GM19328 (cell line): Measurements from ENCODE around the gene AIF1.
A peak's percentile ranks its signal among the peaks of the same experiment; 100 is the strongest.
"Not testable (repeated sequence)": the region's sequence is repeated elsewhere in the genome, so short reads cannot be mapped to it uniquely, and the experiment has no call there.

Source experiments
- ATAC-seq: cut with Tn5 transposase; IDR thresholded peaks from one replicate; pipeline ENCODE4 v1.9.1; 2021; ENCODE audit warnings: mild to moderate bottlenecking, moderate library complexity; ENCODE audit not compliant: unreplicated experiment

Gene AIF1

GRCh38 chr6:31580438-31580740, 34.6 kb upstream of the AIF1 start:
- ATAC-seq = no peak

DNA sequence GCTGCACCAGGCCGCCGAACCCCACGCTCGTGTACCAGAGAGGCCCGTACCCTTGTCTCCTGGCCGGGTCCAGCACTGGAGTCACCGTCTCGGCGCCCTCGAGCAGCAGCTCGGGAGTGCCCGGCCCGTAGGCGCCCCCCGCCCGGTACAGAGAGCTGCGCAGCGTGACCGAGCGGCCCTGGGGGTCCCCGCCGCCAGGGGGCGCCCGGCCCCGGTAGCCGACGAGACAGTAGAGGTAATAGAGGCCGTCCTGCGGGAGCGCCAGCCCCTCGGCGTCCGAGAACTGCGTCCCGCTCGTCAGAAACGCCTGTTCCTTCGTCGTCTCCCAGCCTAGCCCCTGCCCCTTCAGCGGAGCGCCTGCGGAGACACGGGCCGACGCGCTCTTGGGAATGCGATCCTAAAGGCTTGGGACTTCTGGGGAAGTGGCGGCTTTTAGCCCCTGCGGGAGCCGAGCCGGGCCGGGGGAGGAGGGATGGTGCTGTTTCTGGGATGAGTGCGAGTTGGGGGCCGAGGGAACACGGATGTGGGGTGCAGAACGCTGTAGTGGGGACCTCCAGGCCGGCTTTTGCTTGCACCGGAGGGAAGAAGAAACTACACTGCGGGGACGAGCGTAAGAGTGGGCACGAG, 34.1 kb upstream of the AIF1 start:
- ATAC-seq = peak; percentile 42

- no peak for ATAC-seq
Measured at GRCh38 chr6:31581434-31582229, 33.4 kb upstream of the AIF1 start.

- ATAC-seq = no peak
Measured at GRCh38 chr6:31582230-31582643, 32.8 kb upstream of the AIF1 start, which contains the start of gene LTB. Gene LTB (minus strand): TSS chr6:31582424. CDS start chr6:31582417, 7 bp downstream.

DNA sequence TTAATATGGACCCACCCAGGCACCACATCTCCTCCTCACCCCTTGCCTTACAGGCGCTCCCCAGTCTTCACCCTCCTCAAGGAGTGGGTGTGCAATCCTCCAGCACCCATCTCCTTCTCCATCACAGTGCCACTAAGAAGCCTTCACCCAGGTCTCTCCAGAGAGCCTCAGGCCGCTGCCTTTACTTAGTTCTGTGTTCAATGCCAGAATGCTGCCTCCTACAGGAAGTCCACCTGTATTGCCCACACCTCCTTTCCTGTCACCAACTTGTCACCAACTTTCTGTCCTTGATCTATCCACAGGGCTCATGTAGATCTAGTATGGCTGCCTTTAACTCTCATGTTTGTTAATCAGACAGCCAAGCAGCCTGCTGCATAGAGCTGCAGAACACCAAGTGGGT, 29.5 kb upstream of the AIF1 start:
- ATAC-seq = no peak

- ATAC-seq = no peak
Measured at GRCh38 chr6:31586008-31586407, 29.0 kb upstream of the AIF1 start, which contains the start of gene LST1. Gene LST1 (plus strand): TSS chr6:31586277. CDS start chr6:31587300, 1,023 bp downstream.

DNA sequence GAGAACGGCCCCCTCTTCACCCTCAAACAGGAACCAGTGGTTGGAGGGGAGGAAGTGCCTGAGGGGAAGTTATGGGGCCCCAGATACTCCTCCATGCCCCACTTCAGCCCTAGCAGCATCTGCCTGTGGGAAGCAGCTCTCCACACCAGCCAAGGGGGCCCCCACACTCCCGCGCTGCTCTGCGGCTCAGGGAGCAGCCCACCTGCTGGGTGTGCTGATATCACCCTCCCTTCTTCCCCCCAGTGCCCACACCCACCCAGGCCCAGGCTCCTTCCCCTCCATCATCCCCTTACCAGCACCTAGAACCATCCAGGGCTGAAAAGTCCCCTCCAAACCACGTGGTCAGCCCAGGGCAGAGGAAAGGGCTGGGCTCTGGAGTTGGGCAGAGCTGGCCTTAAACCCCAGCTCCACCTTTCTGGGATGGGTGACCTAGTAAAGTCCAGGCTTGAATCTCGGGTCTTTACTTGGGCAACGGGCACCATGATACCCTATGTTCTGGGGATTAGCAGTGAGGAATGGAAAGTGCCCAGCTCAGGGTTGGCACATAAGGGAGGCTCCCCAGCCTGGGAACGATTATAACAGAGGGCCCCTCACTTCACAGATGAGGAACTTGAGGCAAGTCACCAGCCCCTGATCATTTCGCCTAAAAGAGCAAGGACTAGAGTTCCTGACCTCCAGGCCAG, 28.3 kb upstream of the AIF1 start:
- no peak for ATAC-seq

DNA sequence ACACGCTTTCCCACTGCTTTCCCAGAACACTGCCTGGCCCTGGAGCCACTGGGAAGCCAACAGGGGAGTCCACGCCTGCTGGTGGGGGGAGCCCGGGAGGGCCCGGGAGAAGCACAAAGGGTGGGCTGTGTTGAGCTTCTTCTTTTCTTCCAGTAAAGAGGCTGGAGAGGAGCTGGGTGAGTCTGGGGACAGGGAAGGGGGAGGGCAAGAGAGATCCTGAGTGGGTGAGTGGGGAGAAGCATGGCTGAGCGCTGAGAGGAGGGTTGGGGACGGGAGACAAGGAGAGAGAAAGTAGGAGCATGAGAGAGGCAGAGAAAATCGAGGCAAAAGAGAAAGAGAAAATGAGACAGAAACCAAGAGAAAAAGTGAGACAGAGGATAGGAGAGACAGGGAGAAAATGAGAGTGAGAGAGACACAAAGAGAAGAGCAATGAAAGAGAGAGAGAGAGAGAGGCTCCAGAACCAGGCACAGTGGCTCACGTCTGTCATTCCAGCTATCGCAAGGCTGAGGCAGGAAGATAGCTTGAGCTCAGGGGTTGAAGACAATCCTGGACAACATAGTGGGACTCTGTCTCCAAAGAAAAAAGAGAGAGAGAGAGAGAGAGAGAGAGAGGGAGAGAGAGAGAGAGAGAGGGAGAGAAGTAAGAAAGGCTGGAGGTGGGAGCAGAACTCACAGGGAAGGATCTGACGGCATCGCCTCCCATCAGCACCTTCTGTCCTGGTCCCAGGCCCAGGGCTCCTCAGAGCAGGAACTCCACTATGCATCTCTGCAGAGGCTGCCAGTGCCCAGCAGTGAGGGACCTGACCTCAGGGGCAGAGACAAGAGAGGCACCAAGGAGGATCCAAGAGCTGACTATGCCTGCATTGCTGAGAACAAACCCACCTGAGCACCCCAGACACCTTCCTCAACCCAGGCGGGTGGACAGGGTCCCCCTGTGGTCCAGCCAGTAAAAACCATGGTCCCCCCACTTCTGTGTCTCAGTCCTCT, 26.9 kb upstream of the AIF1 start:
- ATAC-seq = no peak

- ATAC-seq = no peak
Measured at GRCh38 chr6:31588871-31589650, 26.0 kb upstream of the AIF1 start.

- ATAC-seq = not testable (repeated sequence)
Measured at GRCh38 chr6:31590691-31591090, 24.3 kb upstream of the AIF1 start.

DNA sequence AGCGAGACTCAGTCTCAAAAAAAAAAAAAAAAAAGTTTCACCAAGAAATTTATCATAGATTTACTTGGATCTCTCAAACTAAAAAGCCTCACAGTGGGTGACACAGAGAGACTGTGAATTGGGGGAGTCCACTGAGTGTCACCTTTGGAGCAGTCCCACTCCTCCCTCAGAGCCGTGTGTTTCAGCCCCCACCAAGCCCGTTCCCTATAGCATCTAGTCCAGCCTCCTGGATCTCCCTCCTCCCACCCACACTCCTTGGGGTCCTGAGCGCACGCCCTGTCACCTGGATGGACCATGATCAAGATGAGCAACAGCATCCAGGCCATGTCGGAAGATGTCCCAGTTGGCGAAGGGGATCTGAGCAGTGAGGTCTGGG, 22.6 kb upstream of the AIF1 start:
- ATAC-seq = no peak

GRCh38 chr6:31597006-31597405, 18.0 kb upstream of the AIF1 start:
- ATAC-seq = no peak

GRCh38 chr6:31607317-31607716, 7.7 kb upstream of the AIF1 start:
- no peak for ATAC-seq

- ATAC-seq = no peak
Measured at GRCh38 chr6:31609519-31610406, 5.3 kb upstream of the AIF1 start.

DNA sequence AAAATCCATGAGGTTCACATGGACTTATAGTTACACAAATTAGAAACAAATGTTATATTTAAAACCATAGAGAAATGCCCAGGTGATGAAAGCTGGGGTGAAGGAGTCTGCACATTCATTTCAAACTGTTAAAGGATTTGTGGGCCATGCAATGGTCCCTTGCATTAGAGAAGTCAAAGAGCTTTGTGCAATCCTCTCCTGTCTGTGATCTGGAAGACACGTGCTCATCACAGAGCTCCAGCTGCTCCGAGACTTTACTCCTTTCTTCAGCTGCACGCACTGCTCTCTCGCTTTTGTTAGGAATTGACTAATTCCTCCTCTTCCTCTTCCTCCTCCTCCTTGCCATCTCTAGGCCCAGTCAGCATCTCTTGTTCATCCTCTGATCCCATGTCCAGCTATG, 4.1 kb upstream of the AIF1 start:
- no peak for ATAC-seq

GRCh38 chr6:31614075-31614619, 887 bp upstream of the AIF1 start:
- no peak for ATAC-seq

- ATAC-seq = no peak
Measured at GRCh38 chr6:31615748-31616147, 714 bp downstream of the AIF1 start.

DNA sequence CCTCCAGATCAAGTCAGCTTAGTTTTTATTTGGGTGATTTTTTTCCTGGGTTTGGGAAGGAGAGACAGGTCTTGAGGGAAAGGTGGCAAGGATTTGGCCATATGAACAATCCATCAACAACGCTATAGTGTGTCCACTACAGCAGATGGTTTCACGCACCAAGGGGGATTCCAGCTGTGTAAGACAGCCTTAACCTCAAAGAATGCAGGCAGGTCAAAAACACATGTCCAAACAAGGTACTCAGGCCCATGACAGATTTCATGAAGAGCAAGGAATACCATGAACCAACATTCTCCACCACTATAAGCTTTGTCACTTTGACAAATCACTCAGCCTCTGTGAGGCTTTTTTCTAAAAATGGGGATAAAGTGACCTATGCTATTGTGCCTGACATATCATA, 2.0 kb downstream of the AIF1 start:
- no peak for ATAC-seq
